NCI-H524 treated with DMSO at 0.1 percent for 48 hours (cell line): ENCODE measurements around the gene C1orf116.

Experiments used
- DNase-seq: peaks from one replicate; lab custom pipeline; 2025; lab: John Stamatoyannopoulos, UW

The C1orf116 gene

GRCh38 chr1:206987873-206988272, 44.7 kb downstream of the C1orf116 start:
- DNase-seq: no peak

DNA sequence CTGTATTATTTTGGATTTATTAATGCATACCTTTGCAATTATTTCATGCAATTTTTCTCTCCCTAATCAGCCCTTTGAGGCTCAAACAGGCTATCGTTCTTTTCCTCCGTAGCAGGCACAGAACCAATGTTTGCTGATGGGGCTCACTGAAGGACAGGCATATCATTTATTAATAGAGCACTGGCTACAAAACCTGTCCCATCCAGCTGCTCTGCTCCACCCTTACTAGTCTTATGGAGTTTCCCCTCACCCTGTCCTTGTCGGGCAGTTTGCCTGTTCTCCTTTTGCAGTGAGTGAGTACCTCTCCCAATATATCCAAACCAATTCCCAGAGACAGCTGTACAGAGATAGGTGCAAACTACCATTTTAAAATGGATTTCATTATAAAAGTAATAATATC, 45.7 kb downstream of the C1orf116 start:
- no peak for DNase-seq

DNA sequence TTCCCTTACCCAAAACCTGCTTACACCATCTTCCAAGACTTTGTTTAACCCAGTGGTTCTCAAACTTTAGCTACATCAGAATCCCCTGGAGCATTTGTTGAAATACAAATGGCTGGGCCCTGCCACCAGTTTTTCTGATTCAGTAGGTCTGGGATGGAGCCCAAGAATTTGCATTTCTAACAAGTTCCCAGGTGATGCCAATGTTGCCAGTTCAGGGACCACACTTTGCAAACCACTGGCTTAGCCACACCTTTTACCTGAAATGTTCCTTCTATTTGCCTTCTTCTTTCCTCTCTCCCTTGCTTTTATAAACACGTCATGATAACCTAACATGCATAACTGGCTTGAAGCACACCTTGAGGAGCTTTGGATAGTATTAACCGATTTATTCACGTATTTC, 46.2 kb downstream of the C1orf116 start:
- DNase-seq: no peak

DNA sequence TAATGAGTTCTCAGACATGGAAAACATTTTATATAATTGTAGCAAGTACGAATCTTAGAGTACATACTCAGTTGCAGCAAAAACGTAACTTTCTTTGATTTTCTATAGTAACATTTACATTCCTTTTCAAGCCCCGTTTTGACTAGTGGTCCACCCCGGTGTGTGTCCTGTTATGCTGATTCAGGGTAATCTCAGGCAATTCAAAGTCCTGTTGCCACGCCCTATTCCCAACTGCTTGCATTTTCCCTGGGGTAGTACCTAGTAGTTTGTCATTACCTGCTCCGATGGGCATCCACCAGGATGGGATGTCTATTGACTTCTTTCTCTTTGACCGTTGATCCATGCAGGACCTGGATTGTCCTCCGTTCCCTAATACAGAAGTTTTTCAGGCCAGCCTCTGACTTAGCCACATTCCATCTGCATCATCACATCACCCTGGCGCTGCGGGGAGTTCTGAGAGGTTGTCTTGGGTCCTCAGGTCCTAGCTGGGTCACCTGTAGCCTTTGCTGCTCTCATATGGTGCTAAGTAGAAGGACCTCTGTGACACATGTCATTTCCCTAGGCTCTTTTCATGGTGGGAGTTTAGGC, 47.3 kb downstream of the C1orf116 start:
- no peak for DNase-seq

DNA sequence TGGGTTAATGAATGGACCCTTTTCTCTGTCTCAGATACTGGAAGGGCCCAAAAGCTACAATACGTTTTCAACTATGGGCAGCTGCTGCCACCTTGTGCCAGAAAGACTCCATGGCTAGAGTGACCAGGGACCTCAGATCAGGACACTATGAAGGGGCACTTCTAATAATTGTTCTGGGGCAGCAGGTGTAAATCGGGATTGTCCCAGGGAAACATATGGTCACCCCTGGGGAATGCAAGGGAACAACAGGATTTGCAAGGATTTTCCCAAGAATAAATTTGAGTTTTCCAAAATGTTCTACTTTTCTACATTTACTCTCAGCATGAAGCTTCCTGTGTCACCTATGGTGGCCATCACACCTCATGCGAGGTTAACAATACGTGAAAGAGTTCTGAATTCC, 50.3 kb downstream of the C1orf116 start:
- DNase-seq: peak; percentile 10

GRCh38 chr1:206979379-206980043, 53.0 kb downstream of the C1orf116 start:
- DNase-seq: no peak

GRCh38 chr1:206978259-206978658, 54.3 kb downstream of the C1orf116 start:
- DNase-seq: no peak

- no peak for DNase-seq
Observed at GRCh38 chr1:206975306-206975705, 57.2 kb downstream of the C1orf116 start.

GRCh38 chr1:206974140-206974539, 58.4 kb downstream of the C1orf116 start:
- no peak for DNase-seq

- no peak for DNase-seq
Observed at GRCh38 chr1:206972728-206973127, 59.8 kb downstream of the C1orf116 start.

GRCh38 chr1:206971029-206971655, 61.4 kb downstream of the C1orf116 start:
- DNase-seq: no peak

DNA sequence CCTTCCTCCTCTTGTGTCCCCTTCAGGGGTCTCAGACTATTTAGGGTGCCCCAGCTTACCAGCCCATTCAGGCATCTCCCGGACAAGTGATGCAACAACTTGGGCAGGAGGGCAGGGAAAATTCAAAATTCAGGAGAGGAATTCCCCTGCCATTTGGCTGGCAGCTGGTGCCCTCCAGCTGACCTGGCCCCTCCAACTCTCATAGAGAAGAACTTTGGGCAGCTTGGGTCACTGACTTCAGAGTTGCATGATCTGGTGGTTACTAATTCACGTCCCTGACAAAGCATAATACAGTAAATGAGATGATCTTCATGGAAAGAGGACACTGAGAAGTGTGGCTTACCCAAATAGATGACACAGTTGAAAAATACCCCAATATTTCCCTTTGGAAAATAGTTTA, 62.1 kb downstream of the C1orf116 start, which contains the start of gene FCAMR:
Gene FCAMR, minus strand, starts transcription at position 15 of the 400 bp plus-strand sequence. CDS start 335 bp downstream, outside the sequence.
- no peak for DNase-seq

DNA sequence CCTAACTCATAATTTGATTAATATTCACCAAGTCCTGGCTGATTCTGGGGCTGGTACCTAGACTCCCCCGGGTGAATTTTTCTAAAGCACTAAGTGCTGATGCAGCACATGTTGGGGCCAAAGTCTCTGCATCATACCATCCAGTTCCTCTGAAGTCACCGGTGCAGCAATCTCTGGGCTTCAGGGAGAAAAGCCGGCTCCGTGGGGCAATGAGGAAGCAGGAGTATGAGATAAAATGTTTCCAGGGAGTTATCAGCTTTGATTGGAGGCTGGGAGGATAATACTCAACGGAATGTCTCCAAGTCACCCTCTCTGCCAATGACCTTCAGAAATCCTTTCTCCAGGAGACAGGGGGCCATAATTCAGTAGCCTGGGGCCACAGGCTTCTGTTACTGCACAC, 63.5 kb downstream of the C1orf116 start:
- no peak for DNase-seq
